T-helper 2 cell (primary cell): ENCODE measurements around the gene NEDD4.
"Not testable (repeated sequence)": the region's sequence is repeated elsewhere in the genome, so short reads cannot be mapped to it uniquely, and the experiment has no call there.

Experiments
- DNase-seq, 5 experiments: peaks; one replicate each; pipeline versions ENCODE4 v3.0.0 to v3.0.0-alpha.2; 2012 to 2022

The NEDD4 gene

GRCh38 chr15:56004281-56004680 lies 10.9 kb upstream of the NEDD4 start:
- not testable (repeated sequence) for DNase-seq

GRCh38 chr15:56003777-56004176 lies 10.4 kb upstream of the NEDD4 start:
- not testable (repeated sequence) for DNase-seq

- not testable (repeated sequence) for DNase-seq
These were observed 9.9 kb upstream of the NEDD4 start for GRCh38 chr15:56003277-56003676.

GRCh38 chr15:56001471-56002078 lies 8.2 kb upstream of the NEDD4 start:
- DNase-seq: no peak

GRCh38 chr15:55999658-56000057 lies 6.2 kb upstream of the NEDD4 start:
- no peak for DNase-seq

GRCh38 chr15:55998478-55998877 lies 5.1 kb upstream of the NEDD4 start:
- DNase-seq: no peak

- no peak for DNase-seq
These were observed 570 bp upstream of the NEDD4 start for GRCh38 chr15:55993804-55994560.

GRCh38 chr15:55992769-55993110 lies 672 bp downstream of the NEDD4 start:
- DNase-seq: no peak

GRCh38 chr15:55991802-55992768 lies 1.3 kb downstream of the NEDD4 start:
- DNase-seq: no peak

- DNase-seq: peak in 1 of 5 experiments; percentile 7
These were observed 2.4 kb downstream of the NEDD4 start for GRCh38 chr15:55990998-55991397.

GRCh38 chr15:55990516-55990915 lies 2.9 kb downstream of the NEDD4 start:
- no peak for DNase-seq

GRCh38 chr15:55989383-55989782 lies 4.0 kb downstream of the NEDD4 start:
- no peak for DNase-seq

- no peak for DNase-seq
These were observed 11.7 kb downstream of the NEDD4 start for GRCh38 chr15:55981582-55982249.

GRCh38 chr15:55980511-55980910 lies 12.9 kb downstream of the NEDD4 start:
- DNase-seq: no peak

GRCh38 chr15:55977231-55977630 lies 16.2 kb downstream of the NEDD4 start:
- DNase-seq: no peak

GRCh38 chr15:55970286-55970685 lies 23.1 kb downstream of the NEDD4 start:
- DNase-seq: no peak

GRCh38 chr15:55969582-55969981 lies 23.8 kb downstream of the NEDD4 start:
- DNase-seq: no peak

GRCh38 chr15:55968923-55969322 lies 24.5 kb downstream of the NEDD4 start:
- DNase-seq: no peak

GRCh38 chr15:55965091-55965490 lies 28.3 kb downstream of the NEDD4 start:
- DNase-seq: no peak

- no peak for DNase-seq
These were observed 32.5 kb downstream of the NEDD4 start for GRCh38 chr15:55960946-55961345.

GRCh38 chr15:55959744-55960447 lies 33.5 kb downstream of the NEDD4 start:
- no peak for DNase-seq

GRCh38 chr15:55958349-55958748 lies 35.1 kb downstream of the NEDD4 start:
- no peak for DNase-seq
